Measurements from ENCODE around the gene XXYLT1. TPM values are rescaled to one million over a fixed set of nuclear protein-coding genes. Genes with fewer than 3 reads are reported as not detected.

Gene XXYLT1
- total RNA-seq, 4 donors from 2014 or later = 6.0 to 16.1 (median 9.6) TPM

DNA sequence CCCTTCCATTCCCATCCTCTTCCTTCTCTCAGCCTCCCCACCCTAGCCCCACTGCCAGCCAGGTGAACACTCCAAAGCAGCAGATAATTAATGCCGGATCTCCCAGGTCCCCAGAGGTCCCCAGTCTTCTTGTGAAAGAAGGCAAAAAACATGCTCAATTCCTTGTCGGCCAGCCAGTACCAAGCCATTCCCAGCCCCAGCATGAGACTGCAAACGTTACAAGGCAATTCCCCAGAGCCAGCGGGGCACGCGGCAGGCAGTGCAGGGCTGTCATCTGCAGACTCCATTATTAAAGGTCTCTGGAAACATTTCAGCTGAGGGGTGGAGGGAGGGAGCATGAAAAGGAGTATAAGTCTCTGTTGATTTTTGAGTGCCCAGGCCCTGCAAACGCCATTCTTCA is 117.8 kb downstream of the XXYLT1 start:
- no peak for ATAC-seq (ENCODE audit: low FRiP score)
- TF ChIP-seq, protein P1, sequence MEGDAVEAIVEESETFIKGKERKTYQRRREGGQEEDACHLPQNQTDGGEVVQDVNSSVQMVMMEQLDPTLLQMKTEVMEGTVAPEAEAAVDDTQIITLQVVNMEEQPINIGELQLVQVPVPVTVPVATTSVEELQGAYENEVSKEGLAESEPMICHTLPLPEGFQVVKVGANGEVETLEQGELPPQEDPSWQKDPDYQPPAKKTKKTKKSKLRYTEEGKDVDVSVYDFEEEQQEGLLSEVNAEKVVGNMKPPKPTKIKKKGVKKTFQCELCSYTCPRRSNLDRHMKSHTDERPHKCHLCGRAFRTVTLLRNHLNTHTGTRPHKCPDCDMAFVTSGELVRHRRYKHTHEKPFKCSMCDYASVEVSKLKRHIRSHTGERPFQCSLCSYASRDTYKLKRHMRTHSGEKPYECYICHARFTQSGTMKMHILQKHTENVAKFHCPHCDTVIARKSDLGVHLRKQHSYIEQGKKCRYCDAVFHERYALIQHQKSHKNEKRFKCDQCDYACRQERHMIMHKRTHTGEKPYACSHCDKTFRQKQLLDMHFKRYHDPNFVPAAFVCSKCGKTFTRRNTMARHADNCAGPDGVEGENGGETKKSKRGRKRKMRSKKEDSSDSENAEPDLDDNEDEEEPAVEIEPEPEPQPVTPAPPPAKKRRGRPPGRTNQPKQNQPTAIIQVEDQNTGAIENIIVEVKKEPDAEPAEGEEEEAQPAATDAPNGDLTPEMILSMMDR (IDR thresholded peaks at IDR 0.05) = no peak
- no peak for DNase-seq (ENCODE audit: low spot score)

DNA sequence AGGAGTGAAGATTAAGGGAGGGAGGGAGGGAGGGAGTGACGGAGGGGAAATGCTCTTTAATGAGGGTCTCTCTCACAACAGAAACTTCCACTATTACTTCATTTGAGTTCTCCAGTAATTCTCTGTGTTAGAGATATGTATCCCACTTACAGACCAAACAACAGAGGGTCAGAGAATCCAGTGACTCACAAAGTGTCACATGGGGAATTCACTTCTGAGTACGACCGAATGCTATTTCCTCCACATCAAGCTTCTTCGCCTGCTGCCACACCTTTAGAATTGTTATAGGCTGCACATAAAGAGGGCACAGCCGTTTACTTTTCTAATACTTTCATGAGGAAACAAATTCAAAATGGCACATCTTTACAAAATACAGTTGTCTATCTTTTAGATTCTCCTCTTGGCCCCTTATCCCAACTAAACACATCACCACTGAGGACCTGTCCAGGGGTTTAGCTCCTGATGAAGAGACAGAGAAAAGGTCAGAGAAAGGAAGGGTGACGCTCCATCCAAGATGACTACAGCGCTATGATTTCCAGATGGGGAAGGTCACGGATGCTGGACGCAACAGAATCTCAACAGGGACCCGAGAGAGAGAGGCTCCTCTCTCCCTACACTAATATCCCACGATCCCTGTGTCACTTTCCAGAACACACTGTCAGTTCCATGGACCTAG is 119.0 kb downstream of the XXYLT1 start:
- TF ChIP-seq, protein P1 (IDR thresholded peaks at IDR 0.05) = no peak
- ATAC-seq (ENCODE audit: low FRiP score) (no peak), DNase-seq (ENCODE audit: low spot score) (no peak)

DNA sequence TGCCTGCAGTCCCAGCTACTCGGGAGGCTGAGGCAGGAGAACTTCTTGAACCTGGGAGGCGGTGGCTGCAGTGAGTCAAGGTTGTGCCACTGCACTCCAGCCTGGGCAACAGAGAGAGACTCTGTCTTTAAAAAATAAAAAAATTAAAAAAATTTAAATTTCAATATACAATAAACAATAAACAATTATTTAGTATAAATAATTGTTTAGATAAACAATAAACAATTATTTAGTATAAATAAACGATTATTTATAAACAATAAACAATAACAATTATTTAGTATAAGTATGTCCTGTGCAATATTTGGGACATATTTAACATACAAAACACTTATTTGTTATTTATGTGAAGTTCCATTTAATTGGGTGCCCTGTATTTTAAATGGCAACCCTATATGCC is 119.6 kb downstream of the XXYLT1 start:
- TF ChIP-seq, protein P1 (IDR thresholded peaks at IDR 0.05) = no peak
- no peak for ATAC-seq (ENCODE audit: low FRiP score)
- no peak for DNase-seq (ENCODE audit: low spot score)

DNA sequence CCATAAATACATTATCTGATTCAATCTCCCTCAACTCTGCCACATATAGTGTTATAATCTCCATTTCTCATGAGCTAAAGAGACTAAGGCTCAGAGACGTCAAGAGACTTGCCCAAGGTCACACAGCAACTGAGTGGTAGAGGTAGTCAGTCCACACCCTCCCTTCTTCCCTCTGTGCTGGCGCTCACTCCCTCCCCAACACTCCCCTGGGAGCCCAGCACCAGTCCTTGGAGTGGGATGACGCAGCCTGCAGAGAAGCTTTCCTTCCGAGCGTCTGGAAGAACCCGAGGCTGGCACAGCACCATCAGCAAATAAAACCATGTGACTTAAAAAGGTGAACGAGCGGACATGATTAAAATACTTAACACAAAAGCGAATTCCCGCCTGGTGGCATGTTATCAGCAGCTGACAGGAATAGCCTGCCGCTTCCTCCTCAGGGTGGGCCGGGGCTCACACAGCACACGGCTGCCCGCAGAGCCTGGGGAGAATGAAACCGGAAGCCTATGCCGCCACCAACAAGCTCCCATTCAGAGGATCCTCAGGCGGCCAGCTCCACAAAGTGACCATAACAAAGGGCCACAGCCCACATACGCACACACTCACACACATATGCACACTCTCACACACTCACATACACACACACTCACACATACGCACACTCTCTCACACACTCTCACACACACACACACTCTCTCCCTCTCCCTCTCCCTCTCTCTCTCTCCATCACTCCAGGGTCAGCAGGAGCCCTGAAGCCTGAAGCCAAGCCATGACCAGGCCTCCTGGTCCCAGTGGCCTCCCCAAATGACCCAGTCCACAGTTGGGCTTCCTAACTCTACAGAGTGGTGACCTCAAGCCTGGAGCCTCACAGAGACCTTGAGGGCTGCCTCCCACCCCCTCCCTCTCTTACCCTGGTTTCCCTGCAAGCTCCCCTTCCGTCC is 120.5 kb downstream of the XXYLT1 start:
- ATAC-seq (ENCODE audit: low FRiP score) (no peak), DNase-seq (ENCODE audit: low spot score) (no peak)
- TF ChIP-seq, protein P1 (IDR thresholded peaks at IDR 0.05) = no peak

DNA sequence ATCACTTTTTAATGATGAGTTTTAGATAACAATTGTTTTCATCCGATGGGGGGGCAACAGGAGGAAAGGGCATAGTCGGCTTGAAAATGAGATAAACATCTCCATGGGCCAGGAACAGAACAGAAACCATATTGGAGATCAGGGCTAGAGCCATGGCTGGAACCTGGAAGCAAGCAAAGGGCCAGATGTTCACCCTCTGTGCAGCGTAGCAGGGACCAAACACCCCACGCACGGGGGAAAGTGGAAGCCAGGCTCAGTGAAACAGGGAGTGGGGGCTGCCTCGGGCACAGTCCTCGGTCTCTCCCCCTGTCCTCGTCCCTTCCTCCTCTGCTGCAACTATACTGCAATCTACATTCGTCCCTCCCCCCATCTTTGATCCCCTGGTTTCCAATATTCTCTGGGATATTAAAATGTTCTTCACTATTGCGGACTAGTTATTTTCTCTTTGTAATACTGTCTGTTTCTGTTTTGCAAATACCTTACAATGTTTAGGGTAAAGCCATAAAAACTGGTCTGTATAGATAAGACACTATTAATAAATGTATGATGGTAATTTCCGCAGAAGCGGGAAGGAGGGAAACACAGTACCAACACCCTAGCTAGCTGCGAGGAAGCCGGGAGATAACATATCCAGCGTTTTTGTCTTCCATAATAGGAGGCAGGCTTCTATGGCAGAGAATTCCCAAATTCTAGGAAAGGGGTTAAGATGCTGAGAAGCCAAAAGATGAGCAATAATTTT is 121.5 kb downstream of the XXYLT1 start:
- DNase-seq (ENCODE audit: low spot score) = no peak
- TF ChIP-seq, protein P1 (IDR thresholded peaks at IDR 0.05) = no peak
- no peak for ATAC-seq (ENCODE audit: low FRiP score)

DNA sequence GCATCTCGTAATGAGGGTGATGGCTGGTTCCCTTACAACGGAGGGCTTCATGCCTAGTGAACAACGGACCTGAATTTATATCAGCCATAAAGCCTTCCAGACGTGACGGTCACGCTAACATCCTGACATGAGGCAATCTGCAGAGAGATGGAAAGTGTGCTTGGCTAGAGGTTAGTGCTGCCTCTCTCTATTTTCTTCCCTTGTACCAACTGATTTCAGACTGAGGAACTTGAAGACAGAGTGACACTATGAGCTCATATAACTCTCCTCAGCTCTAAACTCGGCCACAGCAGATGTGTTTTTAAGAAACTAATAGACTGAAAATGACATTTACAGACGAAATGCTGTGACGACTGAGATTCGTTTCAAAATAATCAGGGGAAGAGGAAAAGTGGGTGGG is 122.4 kb downstream of the XXYLT1 start:
- DNase-seq (ENCODE audit: low spot score) (no peak), ATAC-seq (ENCODE audit: low FRiP score) (no peak)
- TF ChIP-seq, protein P1 (IDR thresholded peaks at IDR 0.05) = no peak
